Neural cell (in vitro differentiated cells): ENCODE measurements around the gene RYR3. TPM values are rescaled to one million over a fixed set of nuclear protein-coding genes. Genes with fewer than 3 reads are reported as not detected.

ENCODE experiments used
- H2AFZ ChIP-seq: fragments of 200-600, 300-800 bp; sonication (generic), shearing (Covaris generic); 2 replicates; pipeline ENCODE4 v1.6.0; 2014; ENCODE audit warnings: low read depth, mild to moderate bottlenecking, antibody characterized with exemption, low read length, moderate library complexity
- H3F3A ChIP-seq: fragments of 200-600 bp; shearing (Covaris generic); 2 replicates; pipeline ENCODE4 v1.6.1; 2016; ENCODE audit warnings: mild to moderate bottlenecking, moderate library complexity, mixed read lengths, antibody characterized with exemption, low read length; ENCODE audit not compliant: insufficient read depth, poor library complexity, severe bottlenecking
- H3K27ac ChIP-seq: fragments of 200-600, 300-800 bp; sonication (generic), shearing (Covaris generic); 2 replicates; pipeline ENCODE4 v1.5.1; 2014; ENCODE audit warnings: mild to moderate bottlenecking, low read length, moderate library complexity
- H3K27me3 ChIP-seq: fragments of 300-800, 200-600 bp; sonication (generic), shearing (Covaris generic); 2 replicates; pipeline ENCODE4 v1.6.0; 2014; ENCODE audit warnings: mild to moderate bottlenecking, low read depth, low read length, moderate library complexity; ENCODE audit not compliant: insufficient read depth
- H3K36me3 ChIP-seq: fragments of 300-800, 200-600 bp; sonication (generic), shearing (Covaris generic); 2 replicates; pipeline ENCODE4 v1.5.1; 2014; ENCODE audit warnings: mild to moderate bottlenecking, antibody characterized with exemption, low read length, moderate library complexity; ENCODE audit not compliant: insufficient read depth
- H3K4me2 ChIP-seq: fragments of 300-800, 200-600 bp; sonication (generic), shearing (Covaris generic); 2 replicates; pipeline ENCODE4 v1.6.0; 2014; ENCODE audit warnings: mild to moderate bottlenecking, low read length
- H3K4me3 ChIP-seq: fragments of 300-800, 200-600 bp; sonication (generic), shearing (Covaris generic); 2 replicates; pipeline ENCODE4 v1.5.1; 2014; ENCODE audit warnings: mild to moderate bottlenecking, low read length, moderate library complexity
- H3K79me2 ChIP-seq: fragments of 200-600 bp; shearing (Covaris generic); replicated peaks from 2 replicates; pipeline ENCODE4 v1.6.0; 2014; ENCODE audit warnings: mild to moderate bottlenecking, low read length, moderate library complexity; ENCODE audit not compliant: insufficient read depth
- H3K9ac ChIP-seq: fragments of 300-800, 200-600 bp; sonication (generic), shearing (Covaris generic); 2 replicates; pipeline ENCODE4 v1.6.1; 2016; ENCODE audit warnings: mild to moderate bottlenecking, low read length, mixed read lengths
- H3K9me2 ChIP-seq: fragments of 200-600 bp; shearing (Covaris generic); 2 replicates; pipeline ENCODE4 v1.6.1; 2016; ENCODE audit warnings: mild to moderate bottlenecking, low read length, mixed read lengths; ENCODE audit not compliant: insufficient read depth
- H3K9me3 ChIP-seq: fragments of 200-600, 300-800 bp; sonication (generic), shearing (Covaris generic); 2 replicates; pipeline ENCODE4 v1.6.1; 2016; ENCODE audit warnings: mild to moderate bottlenecking, mixed run types, low read length, moderate library complexity, mixed read lengths
- H4K20me1 ChIP-seq: fragments of 200-600 bp; shearing (Covaris generic); 2 replicates; pipeline ENCODE4 v1.6.1; 2016; ENCODE audit warnings: mild to moderate bottlenecking, mixed run types; ENCODE audit not compliant: insufficient read depth
- CTCF ChIP-seq: fragments of 450-650 bp; IDR thresholded peaks from 2 replicates; pipeline ENCODE4 v1.5.1; 2014; ENCODE audit warnings: antibody characterized with exemption, mild to moderate bottlenecking, moderate library complexity; ENCODE audit not compliant: poor library complexity, severe bottlenecking
- EP300 ChIP-seq: fragments of 450-650 bp; conservative IDR thresholded peaks from 2 replicates; pipeline ENCODE4 v1.6.1; 2014; ENCODE audit warnings: antibody characterized with exemption, mild to moderate bottlenecking, moderate library complexity; ENCODE audit not compliant: poor library complexity, severe bottlenecking
- EZH2 ChIP-seq: fragments of 200-600, 300-800 bp; shearing (Covaris generic), sonication (generic); IDR thresholded peaks from 2 replicates; pipeline ENCODE4 v1.6.1; 2014; ENCODE audit warnings: antibody characterized with exemption, low read length, borderline replicate concordance, mild to moderate bottlenecking; ENCODE audit not compliant: insufficient read depth, poor library complexity, severe bottlenecking
- MXI1 ChIP-seq: fragments of 450-650 bp; conservative IDR thresholded peaks from 2 replicates; pipeline ENCODE4 v1.6.1; 2014; ENCODE audit warnings: antibody characterized with exemption, mild to moderate bottlenecking; ENCODE audit not compliant: poor library complexity, severe bottlenecking
- POLR2AphosphoS5 ChIP-seq: IDR thresholded peaks from 2 replicates; pipeline ENCODE4 v1.6.1; 2012
- RAD21 ChIP-seq: fragments of 450-650 bp; conservative IDR thresholded peaks from 2 replicates; pipeline ENCODE4 v1.6.1; 2014; ENCODE audit warnings: antibody characterized with exemption, mild to moderate bottlenecking, moderate library complexity
- REST ChIP-seq: IDR thresholded peaks from 2 replicates; pipeline ENCODE4 v1.6.1; 2012; ENCODE audit warnings: borderline replicate concordance
- SMC3 ChIP-seq: fragments of 450-650 bp; conservative IDR thresholded peaks from 2 replicates; pipeline ENCODE4 v1.6.1; 2014; ENCODE audit warnings: antibody characterized with exemption, mild to moderate bottlenecking, moderate library complexity; ENCODE audit not compliant: poor library complexity
- TAF1 ChIP-seq: IDR thresholded peaks from 2 replicates; pipeline ENCODE4 v1.6.1; 2012; ENCODE audit warnings: low read depth
- polyA plus RNA-seq: library from polyadenylated mRNA; depleted of rRNA; stranded (reverse); fragments of >200 nt; gene quantifications from 2 replicates; pipeline ENCODE4 v1.2.3, GENCODE V29; 2014

The RYR3 gene
- polyA plus RNA-seq, 1 donor from 2014 or later: 12.6 TPM

- no peak overlapping the region for H2AFZ ChIP-seq
- H3K9ac ChIP-seq: no peak overlapping the region
- no peak for TF ChIP-seq CTCF
- no peak for TF ChIP-seq EP300
- no peak for TF ChIP-seq SMC3
- no peak for TF ChIP-seq MXI1
- no peak for TF ChIP-seq POLR2AphosphoS5
- TF ChIP-seq EZH2: no peak
- no peak for TF ChIP-seq REST
- no peak for TF ChIP-seq TAF1
- H3K27me3 ChIP-seq: no peaks in the 10 kb centered on the region
- no peaks in the 10 kb centered on the region for H3K9me2 ChIP-seq
- H3K27ac ChIP-seq: no peak overlapping the region
- H3F3A ChIP-seq: no peaks in the 10 kb centered on the region
- no peaks in the 10 kb centered on the region for H3K79me2 ChIP-seq
- no peak overlapping the region for H3K4me2 ChIP-seq
- no peaks in the 10 kb centered on the region for H4K20me1 ChIP-seq
- no peaks in the 10 kb centered on the region for H3K9me3 ChIP-seq
- H3K4me3 ChIP-seq: no peak overlapping the region
- H3K36me3 ChIP-seq: no peaks in the 10 kb centered on the region
Measured at GRCh38 chr15:33328106-33328505, 17.3 kb downstream of the RYR3 start.

- Histone ChIP-seq H2AFZ (no peak overlapping the region), H3F3A (no peaks in the 10 kb centered on the region)
- TF ChIP-seq SMC3 (no peak), EZH2 (no peak), REST (no peak), TAF1 (no peak), RAD21 (no peak), POLR2AphosphoS5 (no peak), CTCF (no peak), EP300 (no peak), MXI1 (no peak)
Measured at GRCh38 chr15:33329457-33329856, 18.7 kb downstream of the RYR3 start.

More at GRCh38 chr15:33329457-33329856, 18.7 kb downstream of the RYR3 start:
- Histone ChIP-seq H3K9me2 (no peaks in the 10 kb centered on the region), H3K27me3 (no peaks in the 10 kb centered on the region), H3K9me3 (no peaks in the 10 kb centered on the region), H3K36me3 (no peaks in the 10 kb centered on the region), H3K9ac (no peak overlapping the region), H3K27ac (no peak overlapping the region), H3K4me3 (no peak overlapping the region), H3K79me2 (no peaks in the 10 kb centered on the region), H3K4me2 (no peak overlapping the region), H4K20me1 (no peaks in the 10 kb centered on the region)
